Cerebellar cortex (tissue), 1 donor: ENCODE data around the gene SEMA6A.

ENCODE experiments used
- DNase-seq: peaks from one replicate; pipeline ENCODE4 v3.0.0-alpha.2; 2015; ENCODE audit warnings: low spot score

The SEMA6A gene

GRCh38 chr5:116574367-116575325, at the start of gene SEMA6A:
TSS of gene SEMA6A (minus strand) at chr5:116574823. CDS start at chr5:116504944, 69,879 bp downstream.
- DNase-seq, result peak; percentile 88

GRCh38 chr5:116622375-116623050, 47.9 kb upstream of the SEMA6A start:
- DNase-seq, result peak; percentile 31

- DNase-seq, result no peak
These were observed 47.0 kb upstream of the SEMA6A start for GRCh38 chr5:116621599-116621998.

DNA sequence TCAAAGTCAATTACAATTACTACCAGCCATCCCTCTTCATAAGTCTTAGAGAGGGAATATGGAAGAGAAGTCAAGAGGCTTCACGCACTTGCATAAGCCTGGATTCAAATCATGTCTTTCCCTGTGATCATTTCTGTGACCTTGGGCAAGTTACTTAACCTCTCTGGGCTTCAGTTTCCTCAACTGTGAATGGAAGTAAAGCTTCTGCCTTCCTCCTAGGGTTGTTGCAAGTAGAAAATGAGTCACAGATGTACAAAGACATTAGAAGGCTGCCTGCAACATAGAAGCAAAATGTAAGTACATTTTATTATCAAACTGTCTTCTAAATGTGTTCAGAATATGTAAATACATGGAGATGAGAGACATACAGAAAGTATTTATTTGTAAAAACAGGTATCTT, 42.3 kb upstream of the SEMA6A start:
- no peak for DNase-seq

DNA sequence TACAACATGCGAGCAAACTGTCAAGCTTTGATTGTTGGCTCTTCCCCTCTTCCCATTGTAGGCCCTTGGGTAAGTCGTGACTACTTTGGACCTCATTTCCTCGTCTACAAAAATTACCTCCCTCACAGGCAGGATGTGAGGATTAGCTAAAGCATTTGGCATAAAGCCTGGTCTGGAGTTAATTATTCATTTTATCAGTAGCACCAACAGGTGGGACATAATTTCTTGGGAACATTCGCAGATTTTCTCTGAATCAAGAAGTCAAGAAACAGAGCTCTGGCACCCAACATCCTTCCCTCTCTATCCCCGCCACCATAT, 39.9 kb upstream of the SEMA6A start:
- no peak for DNase-seq

DNA sequence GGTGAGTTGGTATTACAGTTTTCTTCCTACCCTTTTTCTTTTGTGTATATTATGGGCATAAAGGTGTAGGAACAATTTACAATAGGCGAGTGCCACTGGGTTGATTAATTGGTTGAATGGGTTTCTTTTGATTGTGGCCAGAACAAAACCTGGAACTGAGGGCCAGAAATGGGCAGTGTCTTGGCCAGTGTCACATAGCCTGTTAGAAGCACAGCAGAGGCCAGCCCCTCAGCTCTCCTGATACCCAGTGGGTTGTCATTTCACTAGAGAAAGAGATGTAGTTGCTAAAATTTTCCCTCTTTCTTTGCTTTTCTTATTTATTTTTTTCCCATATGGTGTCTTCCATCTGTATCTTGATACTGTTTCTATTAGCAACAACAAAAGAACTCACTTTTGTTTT, 38.8 kb upstream of the SEMA6A start:
- DNase-seq, result no peak

- DNase-seq, result no peak
These were observed 37.8 kb upstream of the SEMA6A start for GRCh38 chr5:116612431-116612830.

GRCh38 chr5:116605310-116606070, 30.9 kb upstream of the SEMA6A start:
- DNase-seq, result peak; percentile 39

GRCh38 chr5:116604805-116605204, 30.2 kb upstream of the SEMA6A start:
- DNase-seq, result no peak

DNA sequence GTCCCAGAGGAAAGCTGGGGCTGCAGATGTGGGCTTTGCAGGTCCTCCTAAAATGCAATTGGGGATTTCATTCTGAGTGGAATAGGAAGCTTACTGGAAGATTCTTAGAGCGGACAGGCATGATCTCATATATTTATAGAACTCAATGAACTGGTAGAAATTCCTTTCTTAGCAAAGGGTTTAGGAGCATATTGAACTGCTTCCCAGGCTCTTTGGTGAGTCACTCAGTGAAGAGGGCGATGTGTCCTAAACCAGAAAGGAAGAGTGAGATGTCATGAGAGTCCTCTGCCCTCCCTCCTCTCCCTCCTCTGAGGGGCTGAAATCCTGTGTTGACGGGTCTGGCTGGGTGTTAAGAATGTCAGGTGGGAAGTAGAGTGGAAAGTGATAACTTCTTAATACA, 26.3 kb upstream of the SEMA6A start:
- DNase-seq, result no peak

DNA sequence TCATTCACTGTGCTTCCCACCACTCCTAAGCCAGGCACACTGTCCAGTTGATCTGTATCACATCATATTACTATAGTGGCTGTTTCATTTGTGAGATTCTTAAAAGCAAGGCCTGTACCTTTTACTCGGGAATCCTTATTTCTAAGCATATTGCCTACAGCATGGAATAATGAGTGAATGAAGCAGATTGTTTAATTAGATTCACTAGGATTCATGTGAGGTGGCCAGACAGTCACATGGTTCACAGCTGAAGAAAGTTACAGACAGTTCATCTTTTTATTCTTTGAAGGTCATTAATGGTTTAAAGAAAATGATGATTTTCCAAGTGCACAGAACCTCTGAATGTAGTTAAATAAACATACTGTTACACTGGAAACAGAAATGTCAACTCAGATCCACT, 24.3 kb upstream of the SEMA6A start:
- DNase-seq, result no peak

DNA sequence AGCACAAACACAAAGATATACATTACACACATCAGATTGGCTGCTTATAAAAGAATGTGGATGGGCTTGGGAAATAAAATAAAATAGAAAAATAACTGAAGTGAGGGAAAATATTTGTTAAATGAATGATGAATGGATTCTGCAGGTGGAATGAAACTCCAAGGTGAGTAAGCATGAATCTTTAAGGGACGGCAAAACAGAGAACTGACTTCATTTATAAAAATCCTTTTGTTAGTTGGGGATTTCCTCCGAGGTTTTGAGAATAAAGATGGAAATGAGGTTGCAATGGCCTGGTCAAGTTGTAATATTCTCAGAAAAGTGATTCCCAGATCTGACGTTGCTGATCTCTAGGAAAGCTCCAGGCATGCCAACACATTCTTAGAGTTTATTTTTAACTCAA, 20.9 kb upstream of the SEMA6A start:
- DNase-seq, result no peak

GRCh38 chr5:116593340-116593739, 18.7 kb upstream of the SEMA6A start:
- DNase-seq, result no peak

GRCh38 chr5:116585227-116585626, 10.6 kb upstream of the SEMA6A start:
- no peak for DNase-seq

DNA sequence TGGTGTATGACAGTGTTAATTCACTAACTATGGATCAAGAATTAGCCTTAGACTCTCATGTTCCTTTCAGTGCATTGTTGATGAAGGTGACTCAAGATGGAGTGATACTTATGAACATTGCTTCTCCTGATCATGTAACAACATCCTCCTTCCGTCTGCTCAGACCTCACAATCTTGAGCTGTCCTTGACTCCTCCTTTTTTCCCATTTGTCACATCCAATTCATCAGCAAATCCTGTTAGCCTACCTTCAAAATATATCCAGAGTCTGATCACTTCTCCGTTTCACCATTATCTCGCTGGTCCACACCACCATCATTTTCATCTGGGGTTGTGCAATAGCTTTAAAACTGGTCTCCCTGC, 9.2 kb upstream of the SEMA6A start:
- no peak for DNase-seq

GRCh38 chr5:116583085-116583861, 8.7 kb upstream of the SEMA6A start:
- no peak for DNase-seq

GRCh38 chr5:116581910-116582309, 7.3 kb upstream of the SEMA6A start:
- no peak for DNase-seq

GRCh38 chr5:116579144-116579543, 4.5 kb upstream of the SEMA6A start:
- DNase-seq, result no peak

DNA sequence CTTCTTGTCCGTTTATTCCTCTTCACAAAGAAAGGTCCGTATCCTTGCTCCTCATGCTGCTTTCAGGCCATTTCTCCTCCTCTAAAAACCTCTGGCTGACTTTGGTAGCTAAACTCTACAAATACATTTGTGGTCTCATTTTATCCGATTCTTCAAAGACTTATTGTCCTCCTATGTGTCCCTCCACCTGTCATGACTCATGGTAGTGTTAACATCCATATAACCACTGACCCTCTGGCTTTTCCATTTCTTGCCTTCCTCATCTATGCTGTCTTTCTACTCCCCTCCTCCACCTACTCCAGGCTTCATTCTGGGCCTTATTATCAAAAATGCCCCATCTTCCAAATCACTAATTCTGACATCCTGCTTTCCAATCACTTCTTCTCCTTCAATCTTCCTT, 4.1 kb upstream of the SEMA6A start:
- DNase-seq, result no peak

DNA sequence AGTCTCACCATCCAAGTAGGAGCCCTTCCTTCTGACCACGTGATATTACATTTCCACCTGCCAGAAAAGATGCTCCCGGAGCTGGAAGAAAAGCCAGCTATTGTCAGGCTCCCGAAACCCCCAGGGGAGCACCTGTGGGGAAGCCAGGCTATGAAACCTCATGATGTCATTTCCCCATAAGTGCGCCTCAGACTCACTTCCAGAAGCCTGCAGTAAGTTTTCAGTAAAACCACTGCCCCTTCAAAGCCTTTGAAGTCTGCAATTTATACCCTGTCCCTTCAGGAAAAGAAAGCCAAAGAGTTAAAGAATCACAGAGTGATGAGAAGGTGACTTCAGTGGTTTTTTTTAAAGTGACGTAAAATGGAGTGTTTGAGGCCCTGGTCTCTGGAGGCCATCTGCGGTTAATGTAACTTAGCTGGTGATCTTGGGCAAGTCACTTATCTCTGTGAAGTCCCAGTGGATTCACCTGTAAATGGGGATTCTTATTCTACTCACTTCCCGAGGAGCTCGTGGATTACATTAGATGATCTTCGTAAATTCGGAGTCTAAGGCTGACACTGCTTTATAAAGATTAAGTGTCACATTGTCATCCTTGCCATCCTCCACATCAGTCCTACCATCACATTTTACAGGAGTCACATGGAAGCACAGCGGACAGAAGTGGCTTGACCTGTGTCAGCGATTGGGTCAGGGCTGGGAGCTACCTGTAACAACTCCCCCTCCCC, 2.6 kb upstream of the SEMA6A start:
- no peak for DNase-seq

- peak; percentile 77 for DNase-seq
These were observed 1.6 kb upstream of the SEMA6A start for GRCh38 chr5:116576053-116576713.
